ENCODE measurements around the gene PLA2G4E. TPM values are rescaled to one million over a fixed set of nuclear protein-coding genes. Genes with fewer than 3 reads are reported as not detected.

The PLA2G4E gene
- total RNA-seq, 1 experiment from 2014 or later: not detected

GRCh38 chr15:42036112-42036905, 15.5 kb upstream of the PLA2G4E start:
- no TSS peak for BruUV-seq (replicated peaks)

More at GRCh38 chr15:42036112-42036905, 15.5 kb upstream of the PLA2G4E start:
- ChIA-PET POLR2A (no interaction called here), RAD21 (ENCODE audit: low non-redundant PET in 1 of 2, low total read pairs in 2 of 2, uncharacterized antibody in 2 of 2, unreplicated experiment in 2 of 2) (no interaction called here), CTCF (no interaction called here)
- Histone ChIP-seq H3K9me2 (ENCODE audit: insufficient read depth) (no peaks in the 10 kb centered on the region), H3K4me1 (ENCODE audit: control insufficient read depth in 1 of 2, insufficient read depth in 2 of 2, low read length in 2 of 2) (no peaks in the 10 kb centered on the region), H3K9me3 (ENCODE audit: control insufficient read depth in 1 of 2, insufficient read depth in 1 of 2, low read depth in 1 of 2, low read length in 2 of 2) (no peaks in the 10 kb centered on the region), H3K4me3 (replicated peaks in 1 of 2; ENCODE audit: low read depth in 1 of 2, low read length in 2 of 2) (no peak overlapping the region), H3K27ac (ENCODE audit: low read depth, low read length) (no peak overlapping the region), H3K27me3 (ENCODE audit: insufficient read depth, low read length) (no peaks in the 10 kb centered on the region; the same call in 1 of the 2 replicates), H3K79me2 (ENCODE audit: insufficient read depth, low read length) (no peaks in the 10 kb centered on the region), H4K20me1 (ENCODE audit: insufficient read depth) (no peaks in the 10 kb centered on the region), H3K36me3 (ENCODE audit: control insufficient read depth in 1 of 2, insufficient read depth in 2 of 2, low read length in 2 of 2) (no peaks in the 10 kb centered on the region), H3K4me2 (ENCODE audit: low read length) (no peak overlapping the region), H3K9ac (ENCODE audit: low read length) (no peak overlapping the region), H2AFZ (ENCODE audit: low read depth, low read length, poor library complexity, severe bottlenecking) (no peak overlapping the region)
- ATAC-seq: no peak
- no peak for DNase-seq (ENCODE audit: low read depth, low spot score)
- intact Hi-C loops (cut with micrococcal nuclease): no loop called here
- TF ChIP-seq SIN3A (IDR thresholded peaks at IDR 0.05; ENCODE audit: low read depth) (no peak), YY1 (IDR thresholded peaks at IDR 0.05; ENCODE audit: extremely low read depth, insufficient replicate concordance, low read depth, low read length) (no peak), TCF7L2 (IDR thresholded peaks at IDR 0.05; ENCODE audit: borderline replicate concordance, extremely low read depth, insufficient read depth, insufficient read length) (no peak), EZH2 (IDR thresholded peaks at IDR 0.05) (no peak), SP1 (IDR thresholded peaks at IDR 0.05; ENCODE audit: low read depth) (no peak), POLR2AphosphoS5 (IDR thresholded peaks at IDR 0.05; ENCODE audit: low read depth, low read length) (no peak), JUND (IDR thresholded peaks at IDR 0.05) (no peak), FOSL1 (IDR thresholded peaks at IDR 0.05; ENCODE audit: low read depth) (no peak), ZNF274 (IDR thresholded peaks at IDR 0.05; ENCODE audit: low read depth, low read length) (no peak), CEBPB (IDR thresholded peaks at IDR 0.05; ENCODE audit: low read depth) (no peak), MAX (IDR thresholded peaks at IDR 0.05) (no peak), RAD21 (IDR thresholded peaks at IDR 0.05; ENCODE audit: low read depth) (no peak), ZFX (IDR thresholded peaks at IDR 0.05) (no peak), SRF (IDR thresholded peaks at IDR 0.05; ENCODE audit: low read depth) (no peak), CBX3 (IDR thresholded peaks at IDR 0.05; ENCODE audit: low read depth) (no peak), ZBTB33 (IDR thresholded peaks at IDR 0.05; ENCODE audit: extremely low read depth, insufficient replicate concordance, low read length) (no peak), ELF1 (IDR thresholded peaks at IDR 0.05; ENCODE audit: borderline replicate concordance, low read depth) (no peak)
- TF ChIP-seq, protein P1, sequence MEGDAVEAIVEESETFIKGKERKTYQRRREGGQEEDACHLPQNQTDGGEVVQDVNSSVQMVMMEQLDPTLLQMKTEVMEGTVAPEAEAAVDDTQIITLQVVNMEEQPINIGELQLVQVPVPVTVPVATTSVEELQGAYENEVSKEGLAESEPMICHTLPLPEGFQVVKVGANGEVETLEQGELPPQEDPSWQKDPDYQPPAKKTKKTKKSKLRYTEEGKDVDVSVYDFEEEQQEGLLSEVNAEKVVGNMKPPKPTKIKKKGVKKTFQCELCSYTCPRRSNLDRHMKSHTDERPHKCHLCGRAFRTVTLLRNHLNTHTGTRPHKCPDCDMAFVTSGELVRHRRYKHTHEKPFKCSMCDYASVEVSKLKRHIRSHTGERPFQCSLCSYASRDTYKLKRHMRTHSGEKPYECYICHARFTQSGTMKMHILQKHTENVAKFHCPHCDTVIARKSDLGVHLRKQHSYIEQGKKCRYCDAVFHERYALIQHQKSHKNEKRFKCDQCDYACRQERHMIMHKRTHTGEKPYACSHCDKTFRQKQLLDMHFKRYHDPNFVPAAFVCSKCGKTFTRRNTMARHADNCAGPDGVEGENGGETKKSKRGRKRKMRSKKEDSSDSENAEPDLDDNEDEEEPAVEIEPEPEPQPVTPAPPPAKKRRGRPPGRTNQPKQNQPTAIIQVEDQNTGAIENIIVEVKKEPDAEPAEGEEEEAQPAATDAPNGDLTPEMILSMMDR (IDR thresholded peaks at IDR 0.05 in 2 of 3, conservative IDR thresholded peaks at IDR 0.05 in 1 of 3; ENCODE audit: borderline replicate concordance in 1 of 3, insufficient read depth in 1 of 3, low read depth in 2 of 3, low read length in 2 of 3): no peak
- TF ChIP-seq, protein P2, sequence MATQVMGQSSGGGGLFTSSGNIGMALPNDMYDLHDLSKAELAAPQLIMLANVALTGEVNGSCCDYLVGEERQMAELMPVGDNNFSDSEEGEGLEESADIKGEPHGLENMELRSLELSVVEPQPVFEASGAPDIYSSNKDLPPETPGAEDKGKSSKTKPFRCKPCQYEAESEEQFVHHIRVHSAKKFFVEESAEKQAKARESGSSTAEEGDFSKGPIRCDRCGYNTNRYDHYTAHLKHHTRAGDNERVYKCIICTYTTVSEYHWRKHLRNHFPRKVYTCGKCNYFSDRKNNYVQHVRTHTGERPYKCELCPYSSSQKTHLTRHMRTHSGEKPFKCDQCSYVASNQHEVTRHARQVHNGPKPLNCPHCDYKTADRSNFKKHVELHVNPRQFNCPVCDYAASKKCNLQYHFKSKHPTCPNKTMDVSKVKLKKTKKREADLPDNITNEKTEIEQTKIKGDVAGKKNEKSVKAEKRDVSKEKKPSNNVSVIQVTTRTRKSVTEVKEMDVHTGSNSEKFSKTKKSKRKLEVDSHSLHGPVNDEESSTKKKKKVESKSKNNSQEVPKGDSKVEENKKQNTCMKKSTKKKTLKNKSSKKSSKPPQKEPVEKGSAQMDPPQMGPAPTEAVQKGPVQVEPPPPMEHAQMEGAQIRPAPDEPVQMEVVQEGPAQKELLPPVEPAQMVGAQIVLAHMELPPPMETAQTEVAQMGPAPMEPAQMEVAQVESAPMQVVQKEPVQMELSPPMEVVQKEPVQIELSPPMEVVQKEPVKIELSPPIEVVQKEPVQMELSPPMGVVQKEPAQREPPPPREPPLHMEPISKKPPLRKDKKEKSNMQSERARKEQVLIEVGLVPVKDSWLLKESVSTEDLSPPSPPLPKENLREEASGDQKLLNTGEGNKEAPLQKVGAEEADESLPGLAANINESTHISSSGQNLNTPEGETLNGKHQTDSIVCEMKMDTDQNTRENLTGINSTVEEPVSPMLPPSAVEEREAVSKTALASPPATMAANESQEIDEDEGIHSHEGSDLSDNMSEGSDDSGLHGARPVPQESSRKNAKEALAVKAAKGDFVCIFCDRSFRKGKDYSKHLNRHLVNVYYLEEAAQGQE (IDR thresholded peaks at IDR 0.05; ENCODE audit: low read depth): no peak

Data from HCT116 (cell line).